Esophagus muscularis mucosa (tissue), 4 donors: ENCODE results near the gene ARID2. TPM values are rescaled to one million over a fixed set of nuclear protein-coding genes. Genes with fewer than 3 reads are reported as not detected.

ENCODE experiments used
- DNase-seq: peaks from one replicate; pipeline ENCODE4 v3.0.0-alpha.2; 2017; ENCODE audit errors: extremely low spot score
- H3K27ac ChIP-seq, 4 donors: fragments of 200-600 bp; sonication (generic); replicated peaks in 1 of 4; 1 replicate in 3 of 4; 2 replicates in 1 of 4; pipeline ENCODE4 v1.5.1; 2016 to 2019; ENCODE audit warnings: mild to moderate bottlenecking in 1 of 4
- H3K27me3 ChIP-seq, 4 donors: fragments of 200-600 bp; sonication (generic); one replicate each; pipeline versions ENCODE4 v1.5.1 to v1.6.0; 2016 to 2019
- H3K36me3 ChIP-seq, 4 donors: fragments of 200-600 bp; sonication (generic); one replicate each; pipeline ENCODE4 v1.5.1; 2016 to 2019
- H3K4me1 ChIP-seq, 4 donors: fragments of 200-600 bp; sonication (generic); one replicate each; pipeline ENCODE4 v1.5.1; 2016 to 2019
- H3K4me3 ChIP-seq, 4 donors: fragments of 200-600 bp; sonication (generic); 1 replicate in 2 of 4; 2 replicates in 2 of 4; pipeline ENCODE4 v1.5.1; 2016 to 2019; ENCODE audit warnings: mild to moderate bottlenecking in 4 of 4, moderate library complexity in 1 of 4
- H3K9me3 ChIP-seq, 4 donors: fragments of 200-600 bp; sonication (generic); 1 replicate in 3 of 4; 2 replicates in 1 of 4; pipeline ENCODE4 v1.5.1; 2016 to 2019
- CTCF ChIP-seq, 3 experiments: fragments of 200-600 bp in 2 of 3; fragments of 450-650 bp in 1 of 3; sonication (generic) in 2 of 3; IDR thresholded peaks; one replicate each; pipeline ENCODE4 v1.5.1; 2017 to 2019; ENCODE audit warnings: antibody characterized with exemption in 3 of 3, mild to moderate bottlenecking in 2 of 3, moderate library complexity in 1 of 3
- EP300 ChIP-seq: sonication (generic); formaldehyde crosslinking; IDR thresholded peaks from one replicate; pipeline ENCODE4 v1.6.1; 2017; ENCODE audit warnings: antibody characterized with exemption
- POLR2A ChIP-seq: fragments of 450-650 bp; IDR thresholded peaks from one replicate; pipeline ENCODE4 v1.6.1; 2017; ENCODE audit warnings: antibody characterized with exemption, moderate library complexity, mild to moderate bottlenecking, low read depth
- POLR2AphosphoS5 ChIP-seq, 2 donors: sonication (generic); formaldehyde crosslinking; IDR thresholded peaks; one replicate each; pipeline ENCODE4 v1.6.1; 2017; ENCODE audit warnings: antibody characterized with exemption in 2 of 2
- WGBS: methylation state at CpG from one replicate; pipeline ENCODE4 v1.1.5; 2018; 5-methylcytosine and 5-hydroxymethylcytosine counted together
- intact Hi-C: fragments of 100-400 bp; cut with DNase I; formaldehyde crosslinking; loops from one replicate; pipeline ENCODE4 v1.15.1; 2023
- total RNA-seq, 4 donors: library from RNA; depleted of rRNA; stranded (reverse); fragments of >200 nt; gene quantifications; one replicate each; pipeline versions ENCODE4 v1.1.0 to v1.2.1, GENCODE V29; 2016

Gene ARID2
- total RNA-seq, 4 donors from 2014 or later, result 24.0 to 45.3 (median 33.0) TPM

- intact Hi-C loops, result no loop called here
Measured at GRCh38 chr12:45756666-45757065, 27.2 kb downstream of the ARID2 start.

DNA sequence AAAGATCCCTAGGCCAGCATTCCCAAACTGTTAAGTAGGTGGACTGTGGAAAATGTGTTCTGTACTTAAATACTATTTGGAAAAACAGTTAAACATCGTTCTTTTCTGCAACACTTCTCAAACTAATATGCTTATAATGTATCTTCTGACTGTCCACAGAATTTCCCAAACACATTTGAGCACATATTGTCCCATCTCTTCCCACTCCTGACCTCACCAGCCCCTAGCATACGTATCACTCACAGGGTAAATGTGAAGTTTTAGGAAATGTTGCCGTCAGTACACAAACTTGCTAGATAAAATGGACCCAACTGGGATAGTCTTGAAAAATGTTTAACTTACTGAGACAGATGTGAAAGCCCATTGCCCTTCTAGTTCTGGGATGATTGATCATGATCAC is 27.7 kb downstream of the ARID2 start:
- no peak for DNase-seq
- Histone ChIP-seq H3K4me3 (no peak overlapping the region), H3K4me1 (peaks cover 10 to 68% (median 46%) of the 10 kb centered on the region in 4 donors), H3K36me3 (peaks cover 0 to 9% (median 0%) of the 10 kb centered on the region in 4 donors), H3K27me3 (no peaks in the 10 kb centered on the region), H3K9me3 (no peaks in the 10 kb centered on the region), H3K27ac (peak overlapping the region; percentile 40 to 73 (median 65))
- TF ChIP-seq POLR2AphosphoS5 (IDR thresholded peaks at IDR 0.05), result peak; percentile 37 to 39
- TF ChIP-seq POLR2A, result no peak
- peak; percentile 89 for TF ChIP-seq EP300
- TF ChIP-seq CTCF (IDR thresholded peaks at IDR 0.05), result no peak
- 75% methylated on average over 3 of the region's 3 CpGs for WGBS
- intact Hi-C loops, result no loop called here

More at GRCh38 chr12:45756666-45757065, 27.2 kb downstream of the ARID2 start:
- peaks cover 0 to 9% (median 0%) of the 10 kb centered on the region in 4 donors for H3K36me3 ChIP-seq
- no peaks in the 10 kb centered on the region for H3K9me3 ChIP-seq
- WGBS, result 67% methylated on average over 3 of the region's 3 CpGs
- H3K4me3 ChIP-seq, result no peak overlapping the region
- TF ChIP-seq POLR2AphosphoS5 (IDR thresholded peaks at IDR 0.05) (no peak), CTCF (IDR thresholded peaks at IDR 0.05) (no peak), EP300 (no peak), POLR2A (no peak)
- H3K4me1 ChIP-seq, result peaks cover 10 to 68% (median 45%) of the 10 kb centered on the region in 4 donors
- no peak for DNase-seq
- H3K27me3 ChIP-seq, result no peaks in the 10 kb centered on the region
- H3K27ac ChIP-seq, result peak overlapping the region; percentile 40 to 73 (median 65)

DNA sequence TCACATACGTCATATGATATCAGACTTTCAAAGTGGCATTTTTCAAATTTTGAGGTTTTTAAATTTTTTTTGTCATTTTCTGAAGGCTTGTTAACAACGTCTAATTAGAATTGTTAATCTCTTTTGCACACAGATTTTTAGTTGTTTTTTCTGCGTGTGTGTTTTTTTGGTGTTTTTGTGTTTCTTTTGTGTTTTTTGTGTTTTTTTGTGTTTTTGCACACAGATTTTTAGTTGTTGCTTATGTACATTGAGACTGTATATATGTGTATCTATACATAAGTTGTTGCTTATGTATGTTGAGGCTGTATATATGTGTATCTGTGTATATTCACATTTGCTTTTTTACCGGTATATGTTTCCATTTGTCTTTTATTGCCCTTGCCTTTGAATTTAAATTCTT is 30.8 kb downstream of the ARID2 start:
- H3K4me3 ChIP-seq, result no peak overlapping the region
- DNase-seq, result no peak
- no peaks in the 10 kb centered on the region for H3K36me3 ChIP-seq
- TF ChIP-seq EP300 (no peak), CTCF (IDR thresholded peaks at IDR 0.05) (no peak), POLR2AphosphoS5 (IDR thresholded peaks at IDR 0.05) (no peak)
- peaks cover under 1 to 61% (median 50%) of the 10 kb centered on the region in 4 donors for H3K4me1 ChIP-seq
- no peak overlapping the region for H3K27ac ChIP-seq
- H3K9me3 ChIP-seq, result no peaks in the 10 kb centered on the region
- WGBS, result 92% methylated on average over 4 of the region's 4 CpGs
- intact Hi-C loops, result no loop called here
- H3K27me3 ChIP-seq, result no peaks in the 10 kb centered on the region

DNA sequence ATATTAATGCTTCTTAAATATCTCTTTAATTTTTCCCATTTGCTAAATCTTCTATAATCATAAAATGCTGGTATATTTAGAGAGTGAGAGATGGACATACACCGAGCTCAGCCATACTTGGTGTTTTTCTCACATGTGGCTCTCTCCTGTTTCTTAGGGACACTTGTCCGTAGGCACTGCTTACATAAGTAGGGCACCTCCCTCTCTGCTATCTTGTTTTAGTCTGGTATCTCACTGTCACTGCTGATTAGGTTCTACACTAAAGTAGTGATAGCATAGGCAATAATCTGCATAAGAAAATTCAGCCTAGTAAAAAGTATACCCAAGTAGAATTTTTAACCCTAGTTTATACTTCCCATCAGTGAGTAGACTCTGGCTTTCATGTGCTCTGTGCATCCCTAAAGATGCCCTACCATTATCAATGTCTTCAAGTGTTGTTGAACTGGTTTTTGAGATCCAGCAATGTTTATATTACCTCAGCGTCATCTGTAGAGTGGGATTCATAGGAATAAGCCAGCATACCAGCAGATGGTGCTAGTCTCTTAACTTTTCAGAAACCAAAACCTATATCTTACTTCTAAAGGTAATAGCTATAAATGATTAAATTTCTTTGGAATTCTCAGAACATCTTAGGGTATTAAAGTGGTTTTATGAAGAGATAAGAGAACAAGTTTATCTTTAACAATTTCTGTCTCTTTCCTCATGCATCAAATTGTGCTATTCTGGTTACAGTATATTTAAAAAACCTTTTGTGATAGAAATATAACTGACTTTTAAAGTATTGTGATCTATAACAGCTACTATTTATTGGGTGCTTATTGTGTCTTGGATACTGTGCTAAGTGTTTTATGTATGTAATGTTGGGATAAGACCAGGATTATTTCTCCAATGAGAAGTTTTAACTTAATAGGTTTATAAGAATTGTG is 32.9 kb downstream of the ARID2 start:
- TF ChIP-seq EP300, result no peak
- TF ChIP-seq POLR2AphosphoS5 (IDR thresholded peaks at IDR 0.05), result no peak
- no peak for TF ChIP-seq POLR2A
- peak; percentile 65 to 69 (median 66) for TF ChIP-seq CTCF (IDR thresholded peaks at IDR 0.05)
- WGBS, result 47% methylated on average over 3 of the region's 3 CpGs
- Histone ChIP-seq H3K36me3 (no peaks in the 10 kb centered on the region), H3K4me1 (peaks cover 0 to 42% (median 35%) of the 10 kb centered on the region in 4 donors), H3K4me3 (no peak overlapping the region), H3K27ac (peak overlapping the region in 3 of 4 donors; percentile 9 to 34 (median 22)), H3K27me3 (no peaks in the 10 kb centered on the region), H3K9me3 (no peaks in the 10 kb centered on the region)
- no peak for DNase-seq
- intact Hi-C loops, result no loop called here
